GM10248 (cell line): Measurements from ENCODE around the gene PDS5B.

Experiments used
- CTCF ChIA-PET: fragments of 300-600 bp; sonication (Branson Sonifier 250); formaldehyde crosslinking; extraction: SDS; loops from one replicate; lab custom pipeline; 2021; ENCODE audit warnings: antibody characterized with exemption; lab: Yijun Ruan, JAX
- POLR2A ChIA-PET: fragments of 350-650 bp; sonication (Branson Sonifier 250); formaldehyde crosslinking; extraction: SDS; loops from one replicate; lab custom pipeline; 2020; ENCODE audit warnings: antibody characterized with exemption; lab: Yijun Ruan, JAX
- DNase-seq: peaks from one replicate; pipeline ENCODE4 v3.0.0; 2012; ENCODE audit errors: extremely low spot score
- CTCF ChIP-seq: IDR thresholded peaks from 2 replicates; pipeline ENCODE4 v1.5.1; 2012; ENCODE audit warnings: mild to moderate bottlenecking, low read depth; ENCODE audit errors: extremely low read depth, missing control alignments, control extremely low read depth

PDS5B gene

GRCh38 chr13:32790731-32791130 is 204.5 kb downstream of the PDS5B start:
- ChIA-PET CTCF (interaction anchor here (0.9 kb wide), 1 partner anchor 20 kb away, joined by 4 read pairs; no protein-coding TSS in a partner anchor), POLR2A (interaction anchor here (0.6 kb wide), 2 partner anchors 9 to 542 kb away, joined by 3 to 4 read pairs; no protein-coding TSS in a partner anchor)
- no peak for TF ChIP-seq CTCF
- no peak for DNase-seq

GRCh38 chr13:32791545-32792172 is 205.4 kb downstream of the PDS5B start:
- TF ChIP-seq CTCF, result no peak
- ChIA-PET CTCF (no interaction called here), POLR2A (no interaction called here)
- peak; percentile 58 for DNase-seq

GRCh38 chr13:32796754-32797153 is 210.5 kb downstream of the PDS5B start:
- no peak for TF ChIP-seq CTCF
- ChIA-PET POLR2A (no interaction called here), CTCF (no interaction called here)
- DNase-seq, result no peak

GRCh38 chr13:32802159-32802558 is 215.9 kb downstream of the PDS5B start:
- no peak for DNase-seq
- no peak for TF ChIP-seq CTCF
- ChIA-PET POLR2A (no interaction called here), CTCF (interaction anchor here (1.2 to 2.4 kb wide), 3 partner anchors 8 to 13 kb away, joined by 3 to 7 read pairs (median 5); no protein-coding TSS in a partner anchor)

GRCh38 chr13:32804673-32805230 is 218.5 kb downstream of the PDS5B start:
- ChIA-PET POLR2A (no interaction called here), CTCF (interaction anchor here (1.0 to 2.4 kb wide), 5 partner anchors 9 to 127 kb away, joined by 3 to 7 read pairs (median 4); no protein-coding TSS in a partner anchor)

More at GRCh38 chr13:32804673-32805230, 218.5 kb downstream of the PDS5B start:
- DNase-seq, result no peak
- no peak for TF ChIP-seq CTCF
